Liver (tissue), 9 donors: ENCODE measurements around the gene CHST1. TPM values are rescaled to one million over a fixed set of nuclear protein-coding genes. Genes with fewer than 3 reads are reported as not detected.

Experiments used
- DNase-seq: peaks from one replicate; pipeline ENCODE4 v3.0.0-alpha.2; 2017; ENCODE audit warnings: low spot score
- H3K27ac ChIP-seq, 2 donors: one replicate each; pipeline ENCODE4 v1.7.0; 2013; ENCODE audit warnings: inconsistent platforms in 2 of 2, low read length in 2 of 2, control low read depth in 1 of 2, low read depth in 1 of 2, mild to moderate bottlenecking in 1 of 2
- H3K27me3 ChIP-seq, 4 donors: one replicate each; pipeline versions ENCODE4 v1.6.1 to v1.7.0; 2013; ENCODE audit warnings: low read length in 3 of 4, inconsistent platforms in 1 of 4, mild to moderate bottlenecking in 1 of 4, moderate library complexity in 1 of 4; ENCODE audit not compliant: control insufficient read depth in 4 of 4, insufficient read depth in 4 of 4
- H3K36me3 ChIP-seq, 4 donors: one replicate each; pipeline versions ENCODE4 v1.6.1 to v1.7.0; 2013; ENCODE audit warnings: low read length in 3 of 4, mild to moderate bottlenecking in 3 of 4, low read depth in 1 of 4, moderate library complexity in 1 of 4; ENCODE audit not compliant: control insufficient read depth in 4 of 4, insufficient read depth in 3 of 4
- H3K4me1 ChIP-seq, 4 donors: one replicate each; pipeline versions ENCODE4 v1.6.1 to v1.7.0; 2013; ENCODE audit warnings: low read length in 3 of 4, mild to moderate bottlenecking in 3 of 4, moderate library complexity in 1 of 4; ENCODE audit not compliant: control insufficient read depth in 4 of 4, insufficient read depth in 4 of 4
- H3K4me3 ChIP-seq, 3 donors: one replicate each; pipeline versions ENCODE4 v1.6.1 to v1.7.0; 2013; ENCODE audit warnings: low read length in 3 of 3, control low read depth in 1 of 3, low read depth in 1 of 3, mild to moderate bottlenecking in 1 of 3
- H3K9ac ChIP-seq, 2 donors: one replicate each; pipeline ENCODE4 v1.7.0; 2013; ENCODE audit warnings: low read length in 2 of 2, mild to moderate bottlenecking in 2 of 2, moderate library complexity in 2 of 2, control low read depth in 1 of 2, low read depth in 1 of 2
- H3K9me3 ChIP-seq, 4 donors: one replicate each; pipeline versions ENCODE4 v1.6.1 to v1.7.0; 2013; ENCODE audit warnings: low read length in 3 of 4; ENCODE audit not compliant: control insufficient read depth in 4 of 4
- ATF3 ChIP-seq: IDR thresholded peaks from 2 replicates; pipeline ENCODE4 v1.6.1; 2016; ENCODE audit warnings: antibody characterized with exemption
- CTCF ChIP-seq: fragments of 150-350 bp; IDR thresholded peaks from 2 replicates; pipeline ENCODE4 v1.5.1; 2017; ENCODE audit warnings: improper control_type of control experiment, low read depth, low read length; ENCODE audit not compliant: missing input control
- EGR1 ChIP-seq, 2 donors: IDR thresholded peaks; 2 replicates each; pipeline ENCODE4 v1.6.1; 2016 to 2018; ENCODE audit warnings: antibody characterized with exemption in 2 of 2, low read depth in 2 of 2
- FOXA1 ChIP-seq: IDR thresholded peaks from 2 replicates; pipeline ENCODE4 v1.6.1; 2016; ENCODE audit warnings: antibody characterized with exemption
- FOXA2 ChIP-seq: IDR thresholded peaks from 2 replicates; pipeline ENCODE4 v1.6.1; 2016; ENCODE audit warnings: antibody characterized with exemption
- GABPA ChIP-seq, 2 donors: IDR thresholded peaks in 1 of 2; conservative IDR thresholded peaks in 1 of 2; 2 replicates each; pipeline ENCODE4 v1.6.1; 2016; ENCODE audit warnings: antibody characterized with exemption in 2 of 2, mild to moderate bottlenecking in 1 of 2, moderate library complexity in 1 of 2
- HNF4A ChIP-seq, 2 donors: conservative IDR thresholded peaks; 2 replicates each; pipeline ENCODE4 v1.6.1; 2016; ENCODE audit warnings: antibody characterized with exemption in 2 of 2, mild to moderate bottlenecking in 2 of 2
- HNF4G ChIP-seq: IDR thresholded peaks from 2 replicates; pipeline ENCODE4 v1.6.1; 2016; ENCODE audit warnings: antibody characterized with exemption
- JUND ChIP-seq, 2 donors: IDR thresholded peaks; 2 replicates each; pipeline ENCODE4 v1.6.1; 2016; ENCODE audit warnings: antibody characterized with exemption in 2 of 2
- MAX ChIP-seq: IDR thresholded peaks from 2 replicates; pipeline ENCODE4 v1.6.1; 2016; ENCODE audit warnings: antibody characterized with exemption
- NR2F2 ChIP-seq: IDR thresholded peaks from 2 replicates; pipeline ENCODE4 v1.6.1; 2016; ENCODE audit warnings: antibody characterized with exemption
- RAD21 ChIP-seq, 2 donors: IDR thresholded peaks; 2 replicates each; pipeline ENCODE4 v1.6.1; 2016; ENCODE audit warnings: antibody characterized with exemption in 2 of 2, mild to moderate bottlenecking in 2 of 2
- REST ChIP-seq: IDR thresholded peaks from 2 replicates; pipeline ENCODE4 v1.6.1; 2016; ENCODE audit warnings: antibody characterized with exemption, mild to moderate bottlenecking
- RXRA ChIP-seq, 2 donors: IDR thresholded peaks; 2 replicates each; pipeline ENCODE4 v1.6.1; 2017 to 2018; ENCODE audit warnings: antibody characterized with exemption in 2 of 2, mild to moderate bottlenecking in 1 of 2
- SP1 ChIP-seq: IDR thresholded peaks from 2 replicates; pipeline ENCODE4 v1.6.1; 2018; ENCODE audit warnings: antibody characterized with exemption, mild to moderate bottlenecking
- TAF1 ChIP-seq: conservative IDR thresholded peaks from 2 replicates; pipeline ENCODE4 v1.6.1; 2016; ENCODE audit warnings: antibody characterized with exemption, mild to moderate bottlenecking
- YY1 ChIP-seq: IDR thresholded peaks from 2 replicates; pipeline ENCODE4 v1.6.1; 2016; ENCODE audit warnings: antibody characterized with exemption, mild to moderate bottlenecking
- ZBTB33 ChIP-seq: IDR thresholded peaks from 2 replicates; pipeline ENCODE4 v1.6.1; 2016; ENCODE audit warnings: antibody characterized with exemption
- WGBS: extraction: QIAGEN DNeasy Blood & Tissue Kit; methylation state at CpG from one replicate; pipeline ENCODE4 v1.1.7; 2013; 5-methylcytosine and 5-hydroxymethylcytosine counted together
- polyA plus RNA-seq, 2 donors: library from polyadenylated mRNA; stranded (reverse) in 1 of 2; unstranded in 1 of 2; fragments of 200-250 nt in 1 of 2; fragments of >200 nt in 1 of 2; fragmentation: Nextera tagmentation in 1 of 2; extraction: Ambion mirVana in 1 of 2; gene quantifications; one replicate each; pipeline versions ENCODE4 v1.2.1 to v1.2.3, GENCODE V29; 2013 to 2015
- total RNA-seq, 2 donors: library from RNA; depleted of rRNA; stranded (reverse); fragments of >200 nt; gene quantifications; one replicate each; pipeline ENCODE4 v1.2.3, GENCODE V29; 2014
- donor health status: healthy.
- donor health status: healthy.
- donor health status: healthy.
- donor health status: healthy.
- donor health status: healthy.

CHST1 gene
- total and polyA plus RNA-seq, 4 donors = 0.23 to 0.81 (median 0.45) TPM

- Histone ChIP-seq H3K9ac (no peak overlapping the region), H3K4me1 (no peaks in the 10 kb centered on the region), H3K27me3 (peaks cover 0 to 3% (median 0%) of the 10 kb centered on the region in 4 donors), H3K27ac (no peak overlapping the region), H3K36me3 (no peaks in the 10 kb centered on the region), H3K9me3 (no peaks in the 10 kb centered on the region), H3K4me3 (no peak overlapping the region)
- TF ChIP-seq FOXA2 (no peak), GABPA (IDR thresholded peaks at IDR 0.05 in 1 of 2, conservative IDR thresholded peaks at IDR 0.05 in 1 of 2) (no peak), JUND (IDR thresholded peaks at IDR 0.05) (no peak)
- peak; percentile 8 for DNase-seq
- WGBS = 39% methylated on average over 2 of the region's 2 CpGs
Measured at GRCh38 chr11:45609902-45610301, 55.5 kb downstream of the CHST1 start.

- TF ChIP-seq NR2F2 = no peak
- no peak for TF ChIP-seq HNF4G
- TF ChIP-seq CTCF = no peak
- no peak for TF ChIP-seq FOXA2
- no peak for TF ChIP-seq REST
- no peak for TF ChIP-seq RAD21 (IDR thresholded peaks at IDR 0.05)
- TF ChIP-seq EGR1 (IDR thresholded peaks at IDR 0.05; ENCODE audit: low read depth in 2 of 2) = no peak
- no peak for TF ChIP-seq JUND (IDR thresholded peaks at IDR 0.05)
- TF ChIP-seq RXRA (IDR thresholded peaks at IDR 0.05) = no peak
- no peak for TF ChIP-seq FOXA1
- no peak for TF ChIP-seq GABPA (IDR thresholded peaks at IDR 0.05 in 1 of 2, conservative IDR thresholded peaks at IDR 0.05 in 1 of 2)
- no peak for TF ChIP-seq HNF4A (conservative IDR thresholded peaks at IDR 0.05)
- no peak for TF ChIP-seq SP1
- no peak for TF ChIP-seq MAX
- TF ChIP-seq ATF3 = no peak
- no peak for TF ChIP-seq ZBTB33
- no peak for TF ChIP-seq YY1
- TF ChIP-seq TAF1 = no peak
- H3K9me3 ChIP-seq = no peaks in the 10 kb centered on the region
- H3K27me3 ChIP-seq = peaks cover 0 to 3% (median 0%) of the 10 kb centered on the region in 4 donors
- no peak overlapping the region for H3K27ac ChIP-seq
- H3K4me3 ChIP-seq = no peak overlapping the region
- no peaks in the 10 kb centered on the region for H3K4me1 ChIP-seq
- DNase-seq = no peak
- H3K9ac ChIP-seq = no peak overlapping the region
- WGBS = 83% methylated on average over 3 of the region's 3 CpGs
- no peaks in the 10 kb centered on the region for H3K36me3 ChIP-seq
Measured at GRCh38 chr11:45609337-45609736, 56.1 kb downstream of the CHST1 start.
